IPS-NIHi11 (cell line): Measurements from ENCODE around the gene SLCO4C1.

Experiments used
- DNase-seq: peaks from one replicate; pipeline ENCODE4 v3.0.0; 2012; ENCODE audit warnings: mixed read lengths, low spot score

Gene SLCO4C1

DNA sequence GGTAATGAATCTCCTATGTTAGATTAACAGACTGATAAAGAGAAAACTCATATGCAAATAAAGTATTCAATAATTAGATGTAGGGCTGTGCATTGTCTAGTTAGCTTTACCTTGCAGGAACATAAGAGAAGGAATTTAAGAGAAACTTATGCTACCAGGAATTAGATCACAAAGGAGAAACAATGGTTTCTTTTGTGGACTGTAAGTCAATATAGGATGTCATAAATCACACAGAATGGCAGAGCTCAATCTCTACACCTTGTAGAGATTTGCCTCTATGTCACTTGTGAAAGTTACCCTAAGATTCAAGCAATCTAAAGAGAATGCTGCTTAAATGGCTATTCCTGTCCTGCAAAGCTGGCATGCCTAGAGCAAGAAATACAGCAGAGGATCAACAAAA lies 26.0 kb downstream of the SLCO4C1 start:
- no peak for DNase-seq

DNA sequence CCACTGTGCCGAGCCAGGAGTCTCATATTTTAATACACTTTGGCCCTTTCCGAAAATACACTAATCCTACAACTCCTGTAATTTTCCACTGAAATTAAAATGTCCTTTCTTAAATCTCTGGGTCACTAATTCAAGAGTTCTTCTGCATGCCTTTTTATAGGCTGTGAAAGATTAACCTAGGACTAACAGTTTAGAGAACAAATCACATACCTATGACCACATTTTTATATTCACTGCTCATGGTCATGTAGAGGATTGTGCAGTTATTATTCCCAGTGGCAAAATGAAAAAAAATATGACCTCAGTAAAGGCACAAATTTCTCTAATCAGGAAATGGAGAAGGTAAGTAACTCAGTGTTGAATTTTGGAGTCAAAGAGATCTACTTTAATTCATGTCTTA lies 33.4 kb downstream of the SLCO4C1 start:
- no peak for DNase-seq

DNA sequence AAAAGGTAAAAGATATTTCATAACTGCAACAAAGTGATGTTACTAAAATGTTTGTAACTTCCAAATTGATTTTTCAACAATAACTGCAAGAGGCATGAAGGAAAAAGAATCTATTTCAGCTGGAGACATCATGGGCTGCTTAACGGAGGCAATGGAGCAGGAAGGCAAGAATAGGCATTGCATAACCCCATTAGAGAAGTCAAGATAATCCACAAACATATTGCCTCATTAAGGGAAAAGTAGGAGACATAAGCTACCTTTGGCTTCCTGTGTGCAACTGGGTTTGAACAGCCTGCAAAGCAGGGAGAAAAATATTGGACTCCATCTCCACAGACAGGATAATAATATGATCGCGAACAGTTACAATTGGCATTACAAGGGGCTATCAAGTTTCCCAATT lies 46.7 kb downstream of the SLCO4C1 start:
- DNase-seq = no peak

DNA sequence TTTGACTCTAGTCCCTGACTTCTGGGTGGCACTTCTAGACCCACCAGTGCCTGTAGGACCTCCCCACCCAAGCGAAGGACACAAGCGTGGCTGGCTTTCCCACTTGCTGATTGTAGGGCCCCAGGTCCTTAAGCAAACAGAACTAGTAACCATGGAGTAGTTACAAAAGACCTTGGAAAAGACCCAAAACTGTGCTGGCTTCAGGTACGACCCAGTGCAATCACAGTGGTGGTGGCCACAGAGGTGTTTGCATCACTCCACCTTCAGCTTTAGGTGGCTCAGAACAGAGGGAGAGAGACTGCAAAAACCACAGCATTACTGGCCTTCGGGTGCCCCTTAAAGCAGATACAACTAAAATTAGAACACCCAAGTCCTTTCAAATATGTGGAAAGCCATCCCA lies 52.9 kb downstream of the SLCO4C1 start:
- DNase-seq = no peak

DNA sequence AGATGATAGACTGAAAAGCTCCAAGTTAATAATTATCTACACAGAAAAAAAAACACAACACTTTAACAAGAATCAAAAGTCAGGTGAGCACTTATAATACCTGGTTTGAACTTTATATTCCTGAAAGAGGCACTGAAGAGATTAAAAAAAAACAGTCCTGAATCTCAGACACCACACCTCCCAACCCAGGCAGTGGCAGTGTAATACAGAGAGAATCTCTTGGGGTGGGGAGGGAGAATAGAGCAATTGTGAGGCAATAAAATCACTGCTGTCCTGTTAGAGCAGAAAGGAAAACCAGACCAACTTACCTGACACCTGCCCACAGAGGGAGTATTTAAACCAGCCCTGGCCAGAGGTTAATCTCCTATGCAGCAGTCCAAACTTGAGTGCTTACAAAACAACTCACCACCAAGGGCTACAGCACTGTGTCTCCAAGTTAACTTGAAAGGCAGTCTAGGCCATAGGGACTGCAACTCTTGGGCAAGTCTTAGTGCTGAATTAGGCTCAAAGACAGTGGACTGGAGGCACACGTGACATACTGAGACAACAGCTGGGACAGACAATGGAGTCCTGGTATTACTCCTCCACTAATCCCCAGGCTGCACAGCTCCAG lies 54.2 kb downstream of the SLCO4C1 start:
- no peak for DNase-seq

DNA sequence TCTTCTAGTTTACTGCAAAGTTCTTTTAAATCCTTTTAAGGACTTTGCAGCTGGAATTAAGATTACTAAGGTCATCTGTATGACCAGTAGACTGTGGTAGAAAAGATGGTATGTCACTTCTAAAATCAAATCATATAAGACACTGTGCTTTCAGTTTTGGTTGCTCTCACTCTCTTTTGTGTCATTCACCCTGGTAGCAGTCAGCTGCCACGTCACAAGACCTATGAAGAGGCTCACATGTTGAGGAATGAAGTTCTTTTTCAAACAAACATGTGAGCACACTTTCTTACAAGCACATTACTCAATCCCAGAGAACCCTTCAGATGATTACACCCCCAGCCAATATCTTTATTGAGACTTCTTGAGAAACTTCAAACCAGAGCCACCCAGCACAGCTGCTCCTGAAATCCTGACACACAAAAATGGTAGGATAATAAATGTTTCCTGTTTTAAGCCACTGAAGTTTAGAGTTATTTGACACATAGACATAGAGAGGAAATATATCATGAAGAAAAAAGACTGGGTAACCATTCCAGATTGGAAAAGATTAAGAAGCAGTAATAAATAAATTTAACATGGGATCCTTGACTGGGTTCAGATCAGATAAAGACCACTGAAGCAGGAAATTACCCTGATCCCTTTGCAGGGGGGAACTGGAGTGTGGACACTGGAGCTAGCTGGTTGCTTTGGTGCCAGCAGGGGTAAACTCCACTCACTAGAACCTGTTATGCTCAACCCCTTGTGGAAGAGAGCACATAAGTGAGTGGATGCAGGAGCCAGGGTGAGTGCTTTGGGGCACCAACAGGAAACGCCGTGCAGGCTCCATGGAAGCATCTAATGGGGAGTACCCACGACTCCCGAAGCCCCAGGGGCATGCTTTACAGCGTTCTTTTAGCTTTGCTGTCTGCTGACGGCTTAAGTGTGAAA lies 64.1 kb downstream of the SLCO4C1 start:
- no peak for DNase-seq

DNA sequence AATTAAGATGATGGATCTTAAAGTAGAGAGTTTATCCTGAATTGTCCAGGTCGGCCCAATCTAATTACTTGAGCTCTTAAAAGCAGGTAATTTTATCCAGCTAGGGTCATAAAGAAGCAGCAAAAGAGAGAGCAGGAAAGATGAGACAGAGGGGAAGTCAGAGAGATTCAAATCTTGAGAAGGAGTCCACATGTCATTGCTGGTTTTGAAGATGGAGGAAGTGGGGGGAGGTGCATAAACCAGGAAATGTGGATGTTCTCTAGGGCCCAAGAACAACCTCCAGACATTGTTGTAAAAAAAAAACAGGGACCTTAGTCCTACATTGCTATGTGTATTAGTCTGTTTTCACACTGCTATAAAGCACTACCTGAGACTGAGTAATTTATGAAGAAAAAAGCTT lies 66.4 kb downstream of the SLCO4C1 start:
- no peak for DNase-seq

DNA sequence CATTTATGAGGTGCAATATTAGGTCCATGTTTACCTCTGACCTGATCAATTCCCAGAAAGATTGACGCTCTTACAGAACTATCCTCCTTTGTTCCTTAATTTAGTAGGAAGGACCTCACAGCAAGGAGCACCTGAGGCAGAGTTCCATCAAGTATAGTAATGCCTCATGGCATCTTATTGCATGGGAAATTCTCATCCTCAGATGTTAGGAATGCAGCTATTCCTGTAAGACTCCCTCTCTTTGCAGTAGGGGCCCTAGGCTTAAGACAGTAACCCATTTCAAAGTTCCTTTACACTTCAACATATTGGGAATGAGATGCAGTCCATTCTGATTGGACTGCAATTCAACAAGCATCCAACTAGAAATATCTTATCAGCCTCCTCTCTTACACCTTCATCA lies 69.8 kb downstream of the SLCO4C1 start:
- no peak for DNase-seq

DNA sequence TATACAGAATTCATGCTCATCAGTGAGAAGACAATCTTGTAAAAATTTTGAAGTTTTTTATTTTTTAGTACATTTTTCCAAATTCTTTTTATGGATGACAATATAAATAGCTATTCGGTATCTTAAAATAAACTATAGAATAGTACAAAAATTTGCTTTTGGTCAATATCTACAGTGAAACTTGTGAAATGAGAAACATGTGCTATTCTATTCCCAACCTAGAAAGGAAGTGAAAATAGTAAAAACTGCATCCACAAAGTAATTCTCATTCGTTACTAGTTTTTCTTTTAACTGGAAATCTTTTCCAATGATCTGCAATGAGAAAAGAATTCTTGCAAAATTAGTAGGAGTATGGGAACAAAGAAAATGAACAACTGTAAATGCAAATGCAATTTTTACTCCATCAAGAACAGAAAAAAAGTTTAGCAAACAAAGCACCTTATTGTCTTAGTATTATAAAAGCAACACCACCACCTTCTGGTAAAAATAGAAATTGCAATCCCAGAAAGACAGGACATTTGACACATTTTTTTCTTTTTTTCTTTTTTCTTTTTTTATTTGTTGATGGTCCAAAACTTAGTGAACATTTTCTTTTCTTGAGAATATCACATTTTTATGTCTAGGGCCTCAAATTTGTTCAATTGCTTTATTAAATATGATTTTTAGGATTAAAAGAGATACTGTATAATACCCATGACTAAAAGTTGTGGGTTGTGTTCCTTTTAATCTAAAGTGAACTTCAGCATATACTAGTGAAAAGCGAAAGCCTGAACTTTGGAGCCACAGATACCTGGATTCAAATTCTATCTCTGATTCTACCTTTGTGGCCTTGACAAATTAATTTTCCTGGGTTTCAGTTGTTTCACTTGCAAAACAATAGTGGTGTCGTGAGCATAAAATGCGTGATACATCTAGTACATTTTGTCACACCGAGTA lies 72.3 kb downstream of the SLCO4C1 start:
- DNase-seq = peak; percentile 14

DNA sequence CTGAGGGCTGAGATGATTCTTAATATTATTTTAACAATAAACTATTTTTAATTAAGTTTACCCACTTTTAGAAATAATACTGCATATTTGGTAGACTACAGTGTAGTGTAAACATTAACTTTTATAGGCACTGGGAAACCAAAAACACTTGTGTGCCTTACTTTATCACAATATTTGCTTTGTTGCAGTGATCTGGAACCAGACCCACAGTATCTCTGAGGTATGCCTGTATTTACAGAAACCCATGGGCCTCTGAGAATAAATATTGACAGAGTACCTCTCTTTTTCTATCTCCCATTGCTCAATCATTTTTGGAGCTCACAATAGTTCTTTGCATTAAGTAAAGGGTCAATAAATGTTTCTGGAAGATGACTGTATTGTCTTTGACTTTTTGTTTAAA lies 73.3 kb downstream of the SLCO4C1 start:
- no peak for DNase-seq

DNA sequence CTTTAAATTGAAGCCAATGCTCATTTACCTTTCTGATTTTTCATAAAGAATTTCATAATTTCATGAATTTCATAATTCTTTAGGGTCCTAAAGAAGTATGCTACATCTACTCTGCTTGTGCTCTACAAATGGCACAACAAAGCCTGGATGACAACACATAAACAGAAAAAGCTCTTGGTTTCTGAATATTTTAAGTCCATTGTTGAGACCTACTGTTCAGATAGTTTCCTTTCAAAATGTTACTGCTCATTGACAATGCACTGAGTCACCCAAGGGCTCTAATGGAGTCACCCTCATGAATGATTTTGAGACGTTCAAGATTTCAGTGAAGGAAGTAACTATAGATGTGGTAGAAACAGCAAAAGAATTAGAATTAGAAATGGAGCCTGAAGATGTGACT lies 74.1 kb downstream of the SLCO4C1 start:
- DNase-seq = no peak

DNA sequence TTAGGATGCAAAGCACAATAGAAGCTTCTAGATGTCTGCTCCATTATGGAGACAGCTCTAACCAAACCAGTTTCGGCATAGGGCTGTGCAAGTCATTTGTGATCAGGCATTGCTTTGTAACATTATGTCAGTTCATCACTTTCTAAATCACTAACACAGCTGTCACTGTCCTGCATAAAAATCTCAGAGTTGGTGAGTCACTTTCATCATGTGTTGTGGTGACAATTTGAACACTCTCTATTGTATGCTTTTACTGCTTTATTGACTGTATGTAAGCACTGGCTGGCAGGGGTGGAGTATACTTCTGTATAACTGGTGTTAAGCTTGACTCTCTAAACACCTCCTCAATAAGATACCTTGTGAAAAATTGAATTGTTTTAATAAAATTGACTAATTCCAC lies 77.9 kb downstream of the SLCO4C1 start:
- DNase-seq = no peak

DNA sequence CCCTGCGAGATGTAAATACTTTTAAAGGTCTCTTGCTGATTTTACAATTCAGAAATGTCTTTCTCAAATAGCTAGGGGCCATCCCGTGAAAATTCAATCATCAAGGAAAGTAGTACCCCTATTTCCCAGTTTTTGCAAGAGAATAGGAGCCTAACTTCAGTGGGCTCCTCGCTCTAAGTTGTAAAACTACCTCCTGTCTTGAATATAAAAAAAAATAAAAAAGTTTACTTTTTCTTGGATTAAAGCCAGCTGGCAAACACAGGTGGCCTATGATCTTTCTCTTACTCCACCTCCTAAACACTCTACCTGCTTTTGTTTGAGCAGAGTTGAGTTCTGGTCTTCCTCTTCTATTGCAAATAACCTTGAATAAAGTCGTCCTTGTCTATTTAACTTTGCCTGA lies 79.4 kb downstream of the SLCO4C1 start:
- peak; percentile 11 for DNase-seq

DNA sequence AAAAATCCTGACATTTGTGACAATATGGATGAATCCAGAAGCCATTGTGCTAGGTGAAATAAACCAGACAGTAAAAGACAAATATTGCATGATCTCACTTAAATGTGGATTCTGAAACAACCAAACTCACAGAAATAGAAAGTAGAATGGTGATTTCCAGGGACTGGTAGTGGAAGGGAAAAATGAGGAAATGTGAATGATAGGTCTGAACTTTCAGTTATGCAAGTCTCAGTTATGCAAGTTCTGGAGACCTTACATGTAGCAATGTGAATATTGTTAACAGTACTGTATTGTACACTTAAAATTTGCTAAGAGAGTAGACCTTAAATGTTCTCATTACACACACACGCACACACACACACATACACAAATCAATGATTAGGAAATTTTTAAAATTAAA lies 84.9 kb downstream of the SLCO4C1 start:
- DNase-seq = no peak

DNA sequence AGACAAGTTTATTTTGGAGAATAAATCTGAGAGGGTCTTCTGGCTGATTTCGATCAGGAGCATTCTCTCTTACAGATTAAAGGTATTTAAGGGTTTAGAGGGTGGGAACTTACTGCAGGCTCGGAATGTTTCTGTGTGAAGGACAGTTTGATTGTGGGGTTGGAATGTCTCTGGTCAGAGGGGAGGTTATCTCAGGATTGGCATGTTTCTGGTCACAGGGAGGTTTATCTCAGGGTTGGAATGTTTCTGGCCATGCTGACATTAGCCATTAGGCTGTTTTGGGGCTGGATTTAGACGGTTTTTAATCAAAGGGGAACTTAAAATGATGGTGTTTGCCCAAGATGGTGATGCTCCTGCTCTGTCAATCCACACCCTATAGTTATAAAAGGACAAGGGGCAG lies 95.2 kb downstream of the SLCO4C1 start:
- no peak for DNase-seq

DNA sequence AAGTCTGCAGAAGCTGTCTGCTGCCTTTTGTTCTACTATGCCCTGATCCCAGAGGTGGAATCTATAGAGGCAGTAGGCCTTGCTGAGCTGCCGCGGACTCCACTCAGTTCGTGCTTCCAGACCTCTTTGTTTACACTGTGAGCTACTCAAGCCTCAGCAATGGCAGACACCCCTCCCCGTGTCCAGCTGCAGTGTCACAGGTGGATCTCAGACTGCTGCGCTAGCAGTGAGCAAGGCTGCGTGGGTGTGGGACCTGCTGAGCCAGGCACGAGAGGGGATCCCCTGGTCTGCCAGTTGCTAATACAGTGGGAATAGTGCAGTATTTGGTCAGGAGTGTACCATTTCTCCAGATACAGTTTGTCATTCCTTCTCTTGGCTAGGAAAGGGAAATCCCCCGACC lies 99.6 kb downstream of the SLCO4C1 start:
- DNase-seq = no peak
